Loucy (cell line): ENCODE data around the gene SPOCK1.

Source experiments
- EZH2phosphoT487 ChIP-seq: fragments of 200-600 bp; IDR thresholded peaks from 2 replicates; pipeline ENCODE4 v1.6.1; 2018; ENCODE audit warnings: antibody characterized with exemption, mild to moderate bottlenecking, moderate library complexity, borderline replicate concordance
- TF ChIP-seq, protein P1 (sequence below): fragments of 200-600 bp; sonication (generic); conservative IDR thresholded peaks from 2 replicates; pipeline ENCODE4 v1.5.1; 2014; ENCODE audit warnings: mild to moderate bottlenecking, antibody characterized with exemption, low read length

DNA sequence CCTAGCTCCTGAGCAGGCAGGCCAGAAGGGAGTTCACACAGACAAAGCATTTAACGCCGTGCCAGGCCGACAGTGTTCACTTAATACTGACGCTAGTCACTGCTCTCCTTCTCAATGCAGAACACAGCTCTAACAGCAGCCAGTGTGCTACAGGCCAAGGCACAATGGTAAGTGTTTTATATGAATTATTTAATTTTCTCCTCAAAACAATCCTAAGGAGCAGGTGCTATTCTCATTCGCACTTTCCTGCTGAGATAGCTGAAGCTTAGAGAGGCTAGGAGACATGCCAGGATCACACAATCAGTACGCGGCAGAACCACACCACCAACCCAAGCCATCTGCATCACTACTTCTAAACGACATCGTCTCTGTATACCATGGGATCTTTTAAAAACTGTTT lies 170.7 kb downstream of the SPOCK1 start:
- TF ChIP-seq, protein P1, sequence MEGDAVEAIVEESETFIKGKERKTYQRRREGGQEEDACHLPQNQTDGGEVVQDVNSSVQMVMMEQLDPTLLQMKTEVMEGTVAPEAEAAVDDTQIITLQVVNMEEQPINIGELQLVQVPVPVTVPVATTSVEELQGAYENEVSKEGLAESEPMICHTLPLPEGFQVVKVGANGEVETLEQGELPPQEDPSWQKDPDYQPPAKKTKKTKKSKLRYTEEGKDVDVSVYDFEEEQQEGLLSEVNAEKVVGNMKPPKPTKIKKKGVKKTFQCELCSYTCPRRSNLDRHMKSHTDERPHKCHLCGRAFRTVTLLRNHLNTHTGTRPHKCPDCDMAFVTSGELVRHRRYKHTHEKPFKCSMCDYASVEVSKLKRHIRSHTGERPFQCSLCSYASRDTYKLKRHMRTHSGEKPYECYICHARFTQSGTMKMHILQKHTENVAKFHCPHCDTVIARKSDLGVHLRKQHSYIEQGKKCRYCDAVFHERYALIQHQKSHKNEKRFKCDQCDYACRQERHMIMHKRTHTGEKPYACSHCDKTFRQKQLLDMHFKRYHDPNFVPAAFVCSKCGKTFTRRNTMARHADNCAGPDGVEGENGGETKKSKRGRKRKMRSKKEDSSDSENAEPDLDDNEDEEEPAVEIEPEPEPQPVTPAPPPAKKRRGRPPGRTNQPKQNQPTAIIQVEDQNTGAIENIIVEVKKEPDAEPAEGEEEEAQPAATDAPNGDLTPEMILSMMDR = no peak
- TF ChIP-seq EZH2phosphoT487 = no peak
